DOHH2 (cell line): ENCODE data around the gene EPHB2.

Experiments
- H3F3A ChIP-seq: fragments of 200-600 bp; sonication (generic), shearing (Covaris generic); 2 replicates; pipeline ENCODE4 v1.6.0; 2016; ENCODE audit warnings: antibody characterized with exemption, mild to moderate bottlenecking; ENCODE audit not compliant: control insufficient read depth, insufficient read depth
- H3K27ac ChIP-seq: fragments of 200-600 bp; sonication (generic); 2 replicates; pipeline ENCODE4 v1.5.1; 2014; ENCODE audit warnings: low read depth, mild to moderate bottlenecking, low read length, moderate library complexity
- H3K27me3 ChIP-seq: fragments of 200-600 bp; sonication (generic); 2 replicates; pipeline ENCODE4 v1.6.1; 2014; ENCODE audit warnings: mild to moderate bottlenecking, low read length, mixed read lengths; ENCODE audit not compliant: control insufficient read depth
- H3K36me3 ChIP-seq: fragments of 200-600 bp; sonication (generic); 2 replicates; pipeline ENCODE4 v1.6.1; 2014; ENCODE audit warnings: mild to moderate bottlenecking, low read length, moderate library complexity, mixed read lengths; ENCODE audit not compliant: control insufficient read depth
- H3K4me1 ChIP-seq: fragments of 200-600 bp; sonication (generic); 2 replicates; pipeline ENCODE4 v1.6.1; 2014; ENCODE audit warnings: mild to moderate bottlenecking, low read length, mixed read lengths; ENCODE audit not compliant: control insufficient read depth
- H3K4me2 ChIP-seq: fragments of 200-600 bp; sonication (generic); 2 replicates; pipeline ENCODE4 v1.6.0; 2014; ENCODE audit warnings: mild to moderate bottlenecking, low read length, moderate library complexity
- H3K4me3 ChIP-seq: fragments of 200-600 bp; sonication (generic); 2 replicates; pipeline ENCODE4 v1.5.1; 2014; ENCODE audit warnings: mild to moderate bottlenecking, low read length, mixed read lengths
- H3K79me2 ChIP-seq: fragments of 200-600 bp; sonication (generic); 2 replicates; pipeline ENCODE4 v1.6.1; 2014; ENCODE audit warnings: mild to moderate bottlenecking, low read length, mixed read lengths; ENCODE audit not compliant: control insufficient read depth
- H3K9me2 ChIP-seq: fragments of 200-600 bp; sonication (generic); replicated peaks from 2 replicates; pipeline ENCODE4 v1.6.1; 2014; ENCODE audit warnings: mild to moderate bottlenecking, low read length, mixed read lengths; ENCODE audit not compliant: control insufficient read depth
- H3K9me3 ChIP-seq: fragments of 200-600 bp; sonication (generic); 2 replicates; pipeline ENCODE4 v1.6.1; 2014; ENCODE audit warnings: antibody characterized with exemption, low read length, mixed read lengths; ENCODE audit not compliant: control insufficient read depth, insufficient read depth
- H4K20me1 ChIP-seq: fragments of 200-600 bp; sonication (generic); 2 replicates; pipeline ENCODE4 v1.6.0; 2014; ENCODE audit warnings: low read depth, mild to moderate bottlenecking, antibody characterized with exemption, low read length, moderate library complexity; ENCODE audit not compliant: control insufficient read depth, insufficient read depth
- EZH2phosphoT487 ChIP-seq: fragments of 200-600 bp; sonication (generic); IDR thresholded peaks from 2 replicates; pipeline ENCODE4 v1.6.1; 2017; ENCODE audit warnings: borderline replicate concordance, mild to moderate bottlenecking, antibody characterized with exemption, low read length, moderate library complexity, mixed read lengths
- TF ChIP-seq, protein P1 (sequence below): fragments of 200-600 bp; sonication (generic); IDR thresholded peaks from one replicate; pipeline ENCODE4 v1.5.1; 2014; ENCODE audit warnings: antibody characterized with exemption, mild to moderate bottlenecking, low read depth, low read length; ENCODE audit not compliant: poor library complexity, severe bottlenecking

The EPHB2 gene

DNA sequence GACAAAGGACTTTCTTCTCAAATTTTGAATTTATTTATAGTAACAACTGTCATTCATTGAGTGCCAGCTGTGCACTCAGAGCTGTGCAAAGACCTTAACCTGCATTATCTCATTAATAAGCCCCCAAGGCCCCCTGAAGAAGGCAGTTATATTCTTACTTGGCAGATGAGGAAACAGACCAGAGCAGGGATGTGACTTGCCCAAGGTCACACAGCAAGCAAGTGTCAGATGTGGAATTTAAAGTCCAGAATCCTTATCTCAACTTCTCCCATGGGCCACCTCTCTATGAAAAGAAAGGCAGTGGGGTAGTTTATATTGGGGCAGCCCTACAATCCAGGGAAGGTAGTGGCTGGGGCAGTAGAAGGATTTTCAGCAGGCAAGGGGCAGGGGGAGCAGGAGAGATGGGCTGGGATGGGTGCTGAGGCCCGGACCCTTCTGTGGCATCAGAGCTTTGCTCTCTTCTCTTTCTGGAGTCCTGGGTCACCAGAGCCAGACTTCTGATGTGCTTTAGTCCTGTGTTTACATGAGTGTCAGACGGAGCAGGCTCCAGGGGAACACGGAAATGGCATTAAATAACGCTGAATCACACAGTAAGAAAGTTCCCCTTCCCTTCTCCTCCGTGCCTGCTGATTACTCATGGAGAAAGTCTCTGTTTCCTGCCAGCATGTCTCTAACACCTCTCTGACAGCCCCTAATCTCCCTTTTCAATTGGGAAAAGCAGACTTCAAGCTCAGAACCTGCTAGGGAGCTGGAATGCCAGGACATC lies 39.5 kb downstream of the EPHB2 start:
- H3F3A ChIP-seq: no peaks in the 10 kb centered on the region
- no peak overlapping the region for H3K27ac ChIP-seq
- no peaks in the 10 kb centered on the region for H3K36me3 ChIP-seq
- H3K4me3 ChIP-seq: no peak overlapping the region
- H3K9me3 ChIP-seq: no peaks in the 10 kb centered on the region
- peaks cover 12% of the 10 kb centered on the region for H3K4me1 ChIP-seq
- H3K27me3 ChIP-seq: no peaks in the 10 kb centered on the region
- H3K79me2 ChIP-seq: no peaks in the 10 kb centered on the region
- no peaks in the 10 kb centered on the region for H4K20me1 ChIP-seq
- no peaks in the 10 kb centered on the region for H3K9me2 ChIP-seq
- peak overlapping the region; percentile 34 for H3K4me2 ChIP-seq
- TF ChIP-seq, protein P1, sequence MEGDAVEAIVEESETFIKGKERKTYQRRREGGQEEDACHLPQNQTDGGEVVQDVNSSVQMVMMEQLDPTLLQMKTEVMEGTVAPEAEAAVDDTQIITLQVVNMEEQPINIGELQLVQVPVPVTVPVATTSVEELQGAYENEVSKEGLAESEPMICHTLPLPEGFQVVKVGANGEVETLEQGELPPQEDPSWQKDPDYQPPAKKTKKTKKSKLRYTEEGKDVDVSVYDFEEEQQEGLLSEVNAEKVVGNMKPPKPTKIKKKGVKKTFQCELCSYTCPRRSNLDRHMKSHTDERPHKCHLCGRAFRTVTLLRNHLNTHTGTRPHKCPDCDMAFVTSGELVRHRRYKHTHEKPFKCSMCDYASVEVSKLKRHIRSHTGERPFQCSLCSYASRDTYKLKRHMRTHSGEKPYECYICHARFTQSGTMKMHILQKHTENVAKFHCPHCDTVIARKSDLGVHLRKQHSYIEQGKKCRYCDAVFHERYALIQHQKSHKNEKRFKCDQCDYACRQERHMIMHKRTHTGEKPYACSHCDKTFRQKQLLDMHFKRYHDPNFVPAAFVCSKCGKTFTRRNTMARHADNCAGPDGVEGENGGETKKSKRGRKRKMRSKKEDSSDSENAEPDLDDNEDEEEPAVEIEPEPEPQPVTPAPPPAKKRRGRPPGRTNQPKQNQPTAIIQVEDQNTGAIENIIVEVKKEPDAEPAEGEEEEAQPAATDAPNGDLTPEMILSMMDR: no peak
- no peak for TF ChIP-seq EZH2phosphoT487

GRCh38 chr1:22750685-22751051 lies 40.0 kb downstream of the EPHB2 start:
- no peaks in the 10 kb centered on the region for H3F3A ChIP-seq
- no peaks in the 10 kb centered on the region for H4K20me1 ChIP-seq
- no peak overlapping the region for H3K27ac ChIP-seq
- no peaks in the 10 kb centered on the region for H3K79me2 ChIP-seq
- no peaks in the 10 kb centered on the region for H3K9me3 ChIP-seq
- H3K27me3 ChIP-seq: no peaks in the 10 kb centered on the region
- H3K4me2 ChIP-seq: peak overlapping the region; percentile 34; the same call in 1 of the 2 replicates
- no peaks in the 10 kb centered on the region for H3K36me3 ChIP-seq
- H3K4me3 ChIP-seq: no peak overlapping the region
- H3K9me2 ChIP-seq: no peaks in the 10 kb centered on the region
- no peak for TF ChIP-seq EZH2phosphoT487
- TF ChIP-seq, protein P1: no peak
- H3K4me1 ChIP-seq: peaks cover 12% of the 10 kb centered on the region

DNA sequence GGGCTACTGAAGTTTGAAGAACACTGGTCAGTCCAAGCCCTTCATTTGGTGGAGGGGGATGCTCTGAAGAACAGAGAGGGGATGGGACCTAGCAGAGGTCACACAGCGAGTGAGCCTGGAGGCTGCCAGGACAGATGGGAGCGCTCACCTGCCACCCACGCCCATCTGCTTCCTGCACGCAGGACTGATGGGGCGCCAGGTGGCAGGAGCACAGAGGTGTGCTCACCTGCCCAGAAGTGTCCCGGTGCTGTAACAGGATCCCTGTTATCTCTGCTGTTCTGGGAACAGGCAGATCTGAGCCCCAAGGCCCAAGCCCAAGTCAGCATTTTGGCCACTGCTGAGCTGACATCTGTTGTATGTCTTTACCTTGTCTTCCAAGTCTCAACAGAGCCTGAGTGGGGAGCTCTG lies 40.5 kb downstream of the EPHB2 start:
- Histone ChIP-seq H3K4me1 (peaks cover 12% of the 10 kb centered on the region), H3K9me2 (no peaks in the 10 kb centered on the region), H3K36me3 (no peaks in the 10 kb centered on the region), H3K27ac (no peak overlapping the region), H3F3A (no peaks in the 10 kb centered on the region), H3K79me2 (no peaks in the 10 kb centered on the region), H3K9me3 (no peaks in the 10 kb centered on the region), H3K4me2 (no peak overlapping the region), H4K20me1 (no peaks in the 10 kb centered on the region), H3K27me3 (no peaks in the 10 kb centered on the region), H3K4me3 (no peak overlapping the region)
- TF ChIP-seq, protein P1: no peak
- no peak for TF ChIP-seq EZH2phosphoT487
